Fibroblast of lung (primary cell): ENCODE measurements around the gene NCAPH2. TPM values are rescaled to one million over a fixed set of nuclear protein-coding genes. Genes with fewer than 3 reads are reported as not detected.

Experiments
- DNase-seq, 2 donors: peaks; one replicate each; pipeline versions ENCODE4 v3.0.0 to v3.0.0-alpha.2; 2010; ENCODE audit warnings: low read depth in 2 of 2
- H2AFZ ChIP-seq: 2 replicates; pipeline ENCODE4 v1.5.1; 2012; ENCODE audit warnings: low read length, control low read depth, inconsistent platforms
- H3K27ac ChIP-seq: 2 replicates; pipeline ENCODE4 v1.5.1; 2011; ENCODE audit warnings: low read length, control low read depth; ENCODE audit not compliant: insufficient read depth
- H3K27me3 ChIP-seq: 2 replicates; pipeline ENCODE4 v1.5.1; 2011; ENCODE audit warnings: mild to moderate bottlenecking, low read length; ENCODE audit not compliant: control insufficient read depth, insufficient read depth
- H3K36me3 ChIP-seq: 2 replicates; pipeline ENCODE4 v1.5.1; 2011; ENCODE audit warnings: low read length; ENCODE audit not compliant: control insufficient read depth, insufficient read depth
- H3K4me1 ChIP-seq: 2 replicates; pipeline ENCODE4 v1.5.1; 2011; ENCODE audit warnings: low read length; ENCODE audit not compliant: control insufficient read depth, insufficient read depth; ENCODE audit errors: extremely low read depth
- H3K4me2 ChIP-seq: 2 replicates; pipeline ENCODE4 v1.5.1; 2011; ENCODE audit warnings: low read length, control low read depth; ENCODE audit not compliant: insufficient read depth; ENCODE audit errors: extremely low read depth
- H3K4me3 ChIP-seq, 4 experiments: fragments of 200-600 bp in 1 of 4; sonication (generic) in 1 of 4; replicated peaks in 1 of 4; 2 replicates each; pipeline ENCODE4 v1.5.1; 2011 to 2016; ENCODE audit warnings: low read length in 4 of 4, low read depth in 3 of 4, mild to moderate bottlenecking in 3 of 4, control low read depth in 2 of 4, inconsistent platforms in 1 of 4, mixed read lengths in 1 of 4; ENCODE audit not compliant: insufficient read depth in 1 of 4; ENCODE audit errors: control extremely low read depth in 1 of 4
- H3K79me2 ChIP-seq: 2 replicates; pipeline ENCODE4 v1.5.1; 2012; ENCODE audit warnings: mild to moderate bottlenecking, low read length, inconsistent platforms; ENCODE audit not compliant: control insufficient read depth, insufficient read depth
- H3K9ac ChIP-seq: 2 replicates; pipeline ENCODE4 v1.5.1; 2011; ENCODE audit warnings: mild to moderate bottlenecking, low read length, control low read depth; ENCODE audit not compliant: insufficient read depth
- H3K9me3 ChIP-seq: 2 replicates; pipeline ENCODE4 v1.5.1; 2012; ENCODE audit warnings: low read depth, low read length; ENCODE audit not compliant: control insufficient read depth, insufficient read depth
- H4K20me1 ChIP-seq: 2 replicates; pipeline ENCODE4 v1.5.1; 2011; ENCODE audit warnings: low read length; ENCODE audit not compliant: control insufficient read depth, insufficient read depth; ENCODE audit errors: extremely low read depth
- EZH2 ChIP-seq: IDR thresholded peaks from 2 replicates; pipeline ENCODE4 v1.5.1; 2012; ENCODE audit warnings: low read length, control low read depth, mild to moderate bottlenecking; ENCODE audit errors: missing control alignments
- polyA plus RNA-seq, 2 donors: library from polyadenylated mRNA; depleted of rRNA in 1 of 2; stranded (reverse) in 1 of 2; unstranded in 1 of 2; fragments of >200 nt; gene quantifications; 2 replicates each; pipeline ENCODE4 v1.2.1, GENCODE V29; 2011 to 2012; ENCODE audit warnings: missing spikeins in 1 of 2
- total RNA-seq: library from RNA; depleted of rRNA; stranded (reverse); fragments of >200 nt; gene quantifications from 2 replicates; pipeline ENCODE4 v1.2.1, GENCODE V29; 2014
- TF ChIP-seq, protein P1 (sequence below), 2 donors: IDR thresholded peaks in 1 of 2; conservative IDR thresholded peaks in 1 of 2; 1 replicate in 1 of 2; 2 replicates in 1 of 2; pipeline ENCODE4 v1.5.1; 2011 to 2012; ENCODE audit warnings: low read length in 2 of 2, control low read depth in 1 of 2, inconsistent platforms in 1 of 2, low read depth in 1 of 2, mild to moderate bottlenecking in 1 of 2

Gene NCAPH2
- total and polyA plus RNA-seq, 2 donors (not counting 1 experiment from before 2014, with no cell fraction given), result 12.0 to 18.3 TPM

DNA sequence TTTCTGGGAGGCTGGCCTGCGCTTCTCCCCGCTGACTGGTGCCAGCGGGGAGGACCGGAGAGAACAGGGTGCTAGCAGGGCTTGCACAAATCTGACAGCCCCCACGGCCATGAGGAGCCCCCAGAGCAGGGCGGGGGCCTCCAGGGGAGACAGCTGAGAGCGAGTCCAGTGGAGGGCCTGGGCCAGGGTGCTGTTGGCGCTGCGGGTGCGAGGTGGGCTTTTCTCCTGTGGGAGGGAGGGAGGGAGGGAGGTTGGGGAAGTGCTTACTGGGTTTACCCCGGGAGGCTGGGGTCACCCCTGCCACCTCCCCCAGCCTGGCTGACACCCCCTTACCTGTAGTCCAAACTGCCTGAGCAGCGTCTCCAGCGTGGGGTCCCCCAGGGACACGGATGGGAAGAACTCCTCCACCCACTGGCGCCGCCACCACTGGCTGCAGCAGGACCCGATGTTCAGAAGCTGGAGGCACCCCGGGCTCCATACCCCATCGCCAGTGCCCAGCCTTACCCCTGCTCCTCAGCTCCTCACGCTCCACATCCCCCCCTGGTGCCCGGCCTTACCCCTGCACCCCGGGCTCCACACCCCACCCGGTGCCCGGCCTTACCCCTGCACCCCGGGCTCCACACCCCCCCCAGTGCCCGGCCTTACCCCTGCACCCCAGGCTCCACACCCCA lies 4.4 kb upstream of the NCAPH2 start:
- Histone ChIP-seq H4K20me1 (no peaks in the 10 kb centered on the region), H3K9ac (no peak overlapping the region), H2AFZ (no peak overlapping the region), H3K36me3 (peaks cover 19% of the 10 kb centered on the region), H3K4me2 (no peak overlapping the region), H3K27me3 (no peaks in the 10 kb centered on the region), H3K27ac (no peak overlapping the region), H3K4me1 (no peaks in the 10 kb centered on the region), H3K4me3 (no peak overlapping the region), H3K9me3 (no peaks in the 10 kb centered on the region), H3K79me2 (peaks cover 21% of the 10 kb centered on the region)
- TF ChIP-seq EZH2, result no peak
- TF ChIP-seq, protein P1, sequence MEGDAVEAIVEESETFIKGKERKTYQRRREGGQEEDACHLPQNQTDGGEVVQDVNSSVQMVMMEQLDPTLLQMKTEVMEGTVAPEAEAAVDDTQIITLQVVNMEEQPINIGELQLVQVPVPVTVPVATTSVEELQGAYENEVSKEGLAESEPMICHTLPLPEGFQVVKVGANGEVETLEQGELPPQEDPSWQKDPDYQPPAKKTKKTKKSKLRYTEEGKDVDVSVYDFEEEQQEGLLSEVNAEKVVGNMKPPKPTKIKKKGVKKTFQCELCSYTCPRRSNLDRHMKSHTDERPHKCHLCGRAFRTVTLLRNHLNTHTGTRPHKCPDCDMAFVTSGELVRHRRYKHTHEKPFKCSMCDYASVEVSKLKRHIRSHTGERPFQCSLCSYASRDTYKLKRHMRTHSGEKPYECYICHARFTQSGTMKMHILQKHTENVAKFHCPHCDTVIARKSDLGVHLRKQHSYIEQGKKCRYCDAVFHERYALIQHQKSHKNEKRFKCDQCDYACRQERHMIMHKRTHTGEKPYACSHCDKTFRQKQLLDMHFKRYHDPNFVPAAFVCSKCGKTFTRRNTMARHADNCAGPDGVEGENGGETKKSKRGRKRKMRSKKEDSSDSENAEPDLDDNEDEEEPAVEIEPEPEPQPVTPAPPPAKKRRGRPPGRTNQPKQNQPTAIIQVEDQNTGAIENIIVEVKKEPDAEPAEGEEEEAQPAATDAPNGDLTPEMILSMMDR (conservative IDR thresholded peaks at IDR 0.05 in 1 of 2, IDR thresholded peaks at IDR 0.05 in 1 of 2; ENCODE audit: low read depth in 1 of 2, low read length in 2 of 2), result no peak
- DNase-seq, result no peak

DNA sequence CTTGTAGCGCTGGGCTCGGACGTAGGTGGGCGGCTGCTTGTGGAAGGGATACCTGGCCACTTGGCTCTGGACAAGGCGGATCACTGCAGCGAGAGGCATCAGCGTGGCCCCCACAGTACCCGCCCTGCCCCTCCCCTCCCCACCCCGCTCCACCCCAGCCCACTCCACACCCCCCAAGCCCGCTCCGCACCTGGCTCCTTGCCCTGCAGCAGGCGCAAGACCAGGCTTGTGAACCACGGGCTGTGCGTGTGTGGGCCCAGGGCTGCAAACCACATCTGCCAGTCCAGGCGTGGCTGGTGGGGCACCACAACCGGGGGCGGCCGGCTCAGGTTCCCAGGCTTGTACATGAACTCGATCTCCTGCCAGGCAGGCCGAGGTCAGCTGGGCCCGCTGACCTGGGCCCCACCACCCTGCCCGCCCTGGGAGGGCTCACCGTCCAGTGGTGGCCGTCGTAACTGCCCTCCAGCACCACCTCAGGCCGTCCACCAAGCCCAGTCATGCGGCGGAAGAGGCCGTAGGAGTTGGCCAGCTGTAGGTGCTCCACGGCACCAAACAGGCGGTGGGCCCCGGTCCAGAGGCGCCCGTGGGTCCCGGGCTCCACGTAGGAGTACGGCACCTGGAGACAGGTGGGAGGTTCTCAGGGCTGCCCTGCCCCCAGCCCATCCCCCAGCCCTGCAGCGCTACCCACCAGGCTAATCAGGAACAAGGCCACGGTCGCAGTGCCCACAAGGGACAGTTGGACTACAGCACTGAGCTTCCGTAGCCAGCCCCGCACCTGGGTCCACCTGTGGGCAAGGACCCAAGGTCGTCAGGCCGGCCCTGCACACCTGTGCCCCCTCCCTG lies 3.4 kb upstream of the NCAPH2 start:
- Histone ChIP-seq H3K9me3 (no peaks in the 10 kb centered on the region), H2AFZ (no peak overlapping the region), H4K20me1 (no peaks in the 10 kb centered on the region), H3K4me1 (peaks cover 3% of the 10 kb centered on the region), H3K4me2 (no peak overlapping the region), H3K79me2 (peaks cover 31% of the 10 kb centered on the region), H3K27me3 (no peaks in the 10 kb centered on the region), H3K27ac (no peak overlapping the region), H3K4me3 (no peak overlapping the region), H3K36me3 (peaks cover 19% of the 10 kb centered on the region), H3K9ac (no peak overlapping the region)
- no peak for DNase-seq
- TF ChIP-seq EZH2, result no peak
- TF ChIP-seq, protein P1 (conservative IDR thresholded peaks at IDR 0.05 in 1 of 2, IDR thresholded peaks at IDR 0.05 in 1 of 2; ENCODE audit: low read depth in 1 of 2, low read length in 2 of 2), result no peak

DNA sequence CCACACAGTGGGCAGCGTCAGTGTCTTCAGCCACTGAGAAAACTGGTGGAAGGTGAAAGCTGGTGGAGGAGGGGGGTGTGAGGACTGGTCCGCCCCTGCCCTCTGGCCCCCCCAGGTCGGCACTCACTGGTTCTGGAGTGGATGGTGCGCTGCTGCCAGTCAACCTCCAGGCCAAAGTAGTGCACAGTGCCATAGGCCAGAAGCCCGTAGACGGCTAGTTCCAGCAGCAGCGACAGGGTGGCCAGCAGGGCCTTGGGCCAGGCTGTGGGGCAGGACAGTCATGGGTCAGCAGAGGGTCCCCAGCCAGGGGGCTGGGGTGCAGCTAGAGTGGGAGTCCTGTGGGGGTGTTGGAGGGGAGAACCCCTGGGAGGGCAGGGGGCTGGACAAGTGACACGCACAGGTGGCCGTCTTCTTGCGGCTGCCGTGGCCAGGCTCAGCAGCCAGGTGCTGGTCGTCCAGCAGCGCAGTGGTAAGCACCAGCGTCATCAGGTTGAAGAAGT lies 2.7 kb upstream of the NCAPH2 start:
- Histone ChIP-seq H3K4me1 (peaks cover 3% of the 10 kb centered on the region), H3K4me2 (no peak overlapping the region), H3K9ac (no peak overlapping the region), H3K27ac (no peak overlapping the region), H2AFZ (no peak overlapping the region), H4K20me1 (no peaks in the 10 kb centered on the region), H3K27me3 (no peaks in the 10 kb centered on the region), H3K79me2 (peaks cover 35% of the 10 kb centered on the region), H3K36me3 (peaks cover 19% of the 10 kb centered on the region), H3K9me3 (no peaks in the 10 kb centered on the region), H3K4me3 (no peak overlapping the region)
- TF ChIP-seq, protein P1 (conservative IDR thresholded peaks at IDR 0.05 in 1 of 2, IDR thresholded peaks at IDR 0.05 in 1 of 2; ENCODE audit: low read depth in 1 of 2, low read length in 2 of 2), result no peak
- no peak for TF ChIP-seq EZH2
- no peak for DNase-seq
